NCI-H2029 (cell line): ENCODE measurements around the gene DOK6.

ENCODE experiments used
- DNase-seq: peaks from one replicate; lab custom pipeline; 2025; lab: John Stamatoyannopoulos, UW

Gene DOK6

DNA sequence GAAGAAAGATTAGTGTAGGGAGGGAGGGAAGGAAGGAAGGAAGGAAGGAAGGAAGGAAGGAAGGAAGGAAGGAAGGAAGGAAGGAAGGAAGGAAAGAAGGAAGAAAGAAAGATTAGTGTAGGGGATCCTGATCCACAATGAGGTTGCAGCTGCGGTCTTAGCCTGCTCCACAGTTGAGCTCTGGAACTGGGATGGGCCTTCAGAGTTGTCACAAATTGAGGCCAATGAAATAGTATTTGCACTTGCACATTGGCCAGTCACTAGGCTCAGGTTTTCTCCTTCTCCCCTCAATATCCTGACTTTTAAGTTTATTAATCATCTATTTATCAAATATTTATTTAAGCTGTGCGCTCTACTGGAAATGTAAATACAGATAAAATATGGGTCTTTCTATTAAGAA is 34.3 kb downstream of the DOK6 start:
- no peak for DNase-seq

DNA sequence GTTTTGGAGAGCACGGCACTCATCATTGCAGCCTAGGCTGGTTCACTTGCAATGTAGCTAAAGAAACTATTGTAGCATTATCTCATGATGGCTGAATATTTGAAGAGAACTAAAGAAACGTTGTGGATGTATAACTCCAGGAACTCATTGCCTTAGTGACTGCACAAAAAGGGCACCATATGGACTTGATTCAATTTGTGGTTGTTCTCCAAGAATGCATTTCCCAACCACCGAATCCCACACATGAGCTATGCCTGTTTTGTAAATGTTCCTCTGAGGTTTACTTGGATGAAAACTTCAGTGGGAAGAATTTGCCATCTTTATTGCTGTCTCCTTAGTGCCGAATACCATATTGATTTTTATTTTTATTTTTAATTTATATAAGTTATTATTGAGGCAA is 43.5 kb downstream of the DOK6 start:
- DNase-seq = no peak

- no peak for DNase-seq
Observed at GRCh38 chr18:69447886-69448285, 47.2 kb downstream of the DOK6 start.

DNA sequence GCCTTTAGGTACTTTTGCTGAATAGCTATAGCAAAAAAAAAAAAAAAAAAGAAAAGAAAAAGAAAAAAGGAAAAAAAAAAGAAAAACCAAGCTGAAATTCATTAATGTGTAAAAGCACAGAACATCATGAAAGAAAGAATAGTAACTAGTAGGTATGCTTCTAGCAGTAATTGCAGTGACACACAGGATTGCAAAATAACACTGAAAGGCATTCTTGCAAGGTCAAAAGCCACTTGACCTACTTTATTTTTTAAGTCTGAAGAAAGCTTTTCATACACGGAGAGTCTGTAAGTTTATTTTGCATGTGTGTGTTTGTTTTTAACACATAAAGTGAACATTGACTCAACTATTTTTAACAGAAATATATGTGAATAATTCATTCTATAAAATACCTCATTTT is 54.4 kb downstream of the DOK6 start:
- DNase-seq = no peak

- peak; percentile 51 for DNase-seq
Observed at GRCh38 chr18:69469444-69469919, 68.8 kb downstream of the DOK6 start.

- no peak for DNase-seq
Observed at GRCh38 chr18:69480460-69480859, 79.8 kb downstream of the DOK6 start.

DNA sequence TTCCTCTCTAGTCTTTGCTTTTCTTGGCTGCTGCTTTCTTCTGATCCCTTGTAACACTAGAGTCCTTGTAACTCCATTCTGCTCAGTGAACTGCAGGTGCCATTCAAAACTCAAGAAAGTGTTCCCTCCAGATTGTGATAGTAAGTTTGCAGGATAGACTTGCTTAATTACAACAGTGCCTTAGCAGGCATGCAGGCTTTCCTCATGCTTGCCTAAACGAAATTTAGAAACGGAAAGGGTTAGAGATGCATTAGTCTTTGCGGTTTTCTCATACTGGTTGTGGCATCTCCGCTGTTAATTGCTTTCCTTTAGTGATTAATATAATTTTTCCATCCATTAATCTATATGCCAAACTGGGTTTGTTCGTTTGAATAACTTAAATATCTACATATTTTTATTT is 82.9 kb downstream of the DOK6 start:
- no peak for DNase-seq

- DNase-seq = no peak
Observed at GRCh38 chr18:69484699-69485396, 84.2 kb downstream of the DOK6 start.

DNA sequence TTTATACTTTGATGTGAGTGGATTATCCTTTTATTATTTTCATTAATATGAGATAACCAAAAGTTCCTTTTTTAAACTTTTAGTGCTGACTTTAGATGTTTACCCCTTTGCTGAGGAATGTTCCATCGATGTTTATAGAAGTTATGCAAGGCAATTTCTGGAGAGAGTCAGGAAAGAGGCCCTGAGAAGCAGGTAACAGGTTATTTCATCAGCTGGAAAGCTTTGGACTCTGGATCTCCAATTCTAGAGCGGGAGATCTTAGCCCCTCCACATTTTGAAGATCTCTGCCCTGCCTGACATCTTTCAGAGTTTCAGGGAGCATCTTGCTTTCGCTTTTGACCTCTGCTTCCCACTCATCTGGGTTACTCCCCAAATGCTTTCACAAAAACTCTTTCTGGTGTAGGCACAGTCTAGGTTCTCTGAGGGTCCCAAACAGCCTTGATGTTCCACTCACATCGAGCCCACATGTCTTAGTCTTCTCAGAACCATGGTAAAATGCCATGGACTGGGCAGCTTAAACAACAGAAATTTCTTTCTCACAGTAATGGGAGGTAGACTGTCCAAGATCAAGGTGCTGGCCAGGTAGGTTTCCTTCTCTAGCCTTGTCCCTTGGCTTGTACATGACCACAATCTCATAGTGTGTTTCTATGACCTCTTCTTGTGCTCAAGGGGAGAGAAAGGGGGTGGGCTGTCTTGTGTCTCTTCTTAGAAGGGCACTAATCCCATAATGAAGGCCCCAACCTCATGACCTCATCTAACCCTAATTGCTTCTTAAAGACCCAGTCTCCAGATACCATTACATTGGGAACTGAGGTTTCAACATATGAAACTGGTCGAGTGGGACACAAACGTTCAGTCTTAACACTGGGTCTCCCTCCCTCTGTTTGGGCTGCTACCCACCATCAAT is 87.1 kb downstream of the DOK6 start:
- DNase-seq = no peak

DNA sequence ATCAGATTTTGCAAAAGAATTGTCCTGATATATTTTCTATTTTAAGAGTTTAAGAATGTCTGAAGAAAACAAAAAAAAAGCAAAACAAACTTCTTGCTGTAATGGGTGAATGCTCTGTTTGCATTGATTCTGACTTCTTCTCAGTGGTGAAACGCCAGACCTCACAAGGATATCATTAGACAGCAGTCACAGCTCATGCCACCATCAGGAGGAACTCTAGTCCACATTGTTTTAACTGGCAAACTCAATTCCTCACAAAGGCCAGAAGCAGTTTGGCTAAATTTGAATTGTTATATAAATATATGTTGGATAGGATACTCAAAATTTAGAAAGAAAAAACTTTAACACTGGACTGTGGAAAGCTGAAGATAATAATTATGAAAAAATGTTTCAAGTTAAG is 89.4 kb downstream of the DOK6 start:
- no peak for DNase-seq

- no peak for DNase-seq
Observed at GRCh38 chr18:69490813-69491212, 90.1 kb downstream of the DOK6 start.

DNA sequence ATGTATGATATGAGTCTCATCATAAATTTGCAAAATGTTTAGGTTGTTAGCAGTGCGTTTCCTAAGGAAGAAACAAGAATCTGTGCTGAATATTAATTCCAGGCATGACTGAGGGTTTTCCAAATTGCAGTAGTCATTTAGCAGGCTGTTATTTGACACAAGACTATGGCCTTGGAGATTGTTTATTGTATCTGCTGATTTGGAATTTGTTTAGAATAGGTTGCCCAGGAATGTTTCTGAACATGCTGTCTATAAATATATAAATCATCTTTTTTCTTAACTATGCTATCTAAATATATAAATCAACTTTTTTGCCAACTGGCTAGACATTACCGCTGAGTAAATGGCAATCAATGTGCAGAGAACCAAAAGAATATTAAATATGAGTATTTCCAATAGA is 90.9 kb downstream of the DOK6 start:
- DNase-seq = no peak

DNA sequence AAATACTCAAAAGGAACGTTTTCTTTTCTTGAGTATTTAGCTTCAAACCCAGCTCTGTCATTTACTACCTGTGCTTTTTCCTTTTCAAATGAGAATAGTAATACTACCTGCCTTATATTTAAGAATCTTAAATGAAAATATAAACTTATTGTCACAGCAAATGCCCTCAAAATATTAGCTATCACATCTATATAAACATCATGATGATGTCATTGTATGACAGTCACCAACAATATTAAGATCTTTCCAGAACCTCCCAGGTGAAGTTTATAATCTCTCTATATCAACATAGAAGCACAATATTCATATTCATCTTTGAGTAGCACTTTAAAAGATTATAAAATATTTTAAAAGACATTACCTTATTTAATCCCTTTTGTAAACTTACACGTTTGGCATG is 92.2 kb downstream of the DOK6 start:
- DNase-seq = no peak

- DNase-seq = no peak
Observed at GRCh38 chr18:69494841-69495240, 94.2 kb downstream of the DOK6 start.

DNA sequence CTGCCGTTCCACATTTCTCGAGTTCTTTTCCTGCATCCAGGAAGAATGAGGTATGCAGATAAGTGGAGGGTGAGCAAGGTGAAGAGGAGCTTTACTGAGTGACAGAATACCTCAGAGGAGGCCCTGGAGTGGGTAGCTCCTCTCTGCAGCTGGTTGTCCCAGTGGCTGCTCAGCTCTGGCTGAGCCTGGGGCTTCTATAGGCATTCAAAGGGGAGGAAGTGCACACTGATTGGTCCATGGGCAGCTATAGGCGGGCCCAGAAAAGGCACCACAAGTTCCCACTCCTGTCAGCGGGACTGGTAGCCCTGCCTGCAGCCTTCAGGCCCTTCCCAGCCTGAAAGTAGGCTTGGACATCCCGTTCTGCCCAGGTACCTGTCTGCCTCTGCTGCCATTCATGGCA is 94.7 kb downstream of the DOK6 start:
- no peak for DNase-seq

GRCh38 chr18:69495841-69496533 is 95.3 kb downstream of the DOK6 start:
- no peak for DNase-seq

DNA sequence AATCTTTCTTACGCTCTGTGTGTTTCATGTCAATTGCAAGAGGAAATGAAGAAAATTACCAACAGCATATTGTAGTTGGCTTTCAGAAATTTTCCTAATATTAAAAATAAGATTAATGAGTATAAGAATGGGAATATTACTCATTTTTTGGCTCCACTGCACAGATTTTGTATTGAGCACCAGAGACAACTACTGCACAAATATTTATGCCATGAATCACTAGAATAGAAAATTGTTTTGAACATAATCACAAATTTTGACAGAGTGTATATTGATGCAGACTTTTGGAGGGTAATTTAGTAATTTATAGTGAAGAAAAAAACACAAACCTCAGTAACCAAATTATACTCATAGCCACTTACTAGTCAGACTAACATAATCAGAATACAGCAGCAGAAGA is 118.3 kb downstream of the DOK6 start:
- no peak for DNase-seq

DNA sequence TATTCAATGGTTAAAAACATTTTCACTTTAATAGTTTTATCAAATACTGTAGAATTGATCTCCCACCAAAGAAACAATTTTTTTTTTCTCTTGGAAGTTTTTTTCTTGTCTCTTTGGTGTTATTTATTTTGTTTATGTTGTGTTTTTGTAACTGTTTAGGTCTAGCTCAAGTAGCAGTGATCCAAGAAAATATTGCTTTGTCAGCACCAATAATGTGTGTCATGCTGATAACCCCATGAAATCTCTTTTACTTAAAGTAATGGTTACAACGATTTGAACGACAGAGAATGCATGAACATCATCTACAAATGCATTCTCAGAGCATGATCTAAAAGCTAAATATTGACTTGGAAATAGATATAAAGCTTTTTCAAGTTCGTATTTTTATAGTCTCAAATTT is 122.9 kb downstream of the DOK6 start:
- DNase-seq = no peak

- DNase-seq = no peak
Observed at GRCh38 chr18:69528435-69528834, 127.7 kb downstream of the DOK6 start.

GRCh38 chr18:69529151-69529550 is 128.5 kb downstream of the DOK6 start:
- no peak for DNase-seq

DNA sequence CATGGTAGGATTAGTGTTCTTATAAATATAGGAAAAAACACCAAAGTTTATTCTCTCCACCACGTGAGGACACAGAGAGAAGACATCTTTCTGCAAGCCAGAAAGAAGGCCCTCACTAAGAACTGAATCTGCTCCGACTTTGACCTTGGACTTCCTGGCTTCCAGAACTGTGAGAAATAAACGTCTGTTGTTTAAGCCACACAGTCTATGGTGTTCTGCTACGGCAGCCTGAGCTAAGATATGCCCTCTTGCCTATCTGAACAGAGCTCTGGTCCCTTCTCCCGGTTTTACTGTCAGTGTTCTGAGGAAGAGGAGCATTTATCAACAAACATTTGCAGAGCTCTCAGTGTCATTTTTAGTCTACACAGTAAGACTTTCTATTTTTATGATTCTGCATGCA is 131.3 kb downstream of the DOK6 start:
- DNase-seq = no peak

DNA sequence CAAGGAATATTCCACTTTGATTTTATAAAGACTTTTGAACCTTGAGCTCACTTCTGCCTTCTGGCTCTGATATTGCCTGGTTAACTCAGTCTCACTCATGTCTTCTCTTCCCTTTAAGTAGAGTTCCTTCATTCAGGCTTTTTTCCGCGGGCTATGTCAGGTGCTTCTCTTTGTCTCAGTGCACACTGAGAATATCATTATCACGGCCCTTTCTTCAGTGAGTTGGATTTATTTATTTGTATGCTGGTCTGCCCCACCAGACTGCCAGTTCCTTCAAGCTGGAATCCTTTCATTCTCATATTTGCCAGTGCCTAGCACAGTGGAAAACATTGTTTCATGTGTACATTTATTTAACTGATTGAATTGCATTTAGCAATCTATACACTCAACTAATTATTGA is 136.5 kb downstream of the DOK6 start:
- no peak for DNase-seq

DNA sequence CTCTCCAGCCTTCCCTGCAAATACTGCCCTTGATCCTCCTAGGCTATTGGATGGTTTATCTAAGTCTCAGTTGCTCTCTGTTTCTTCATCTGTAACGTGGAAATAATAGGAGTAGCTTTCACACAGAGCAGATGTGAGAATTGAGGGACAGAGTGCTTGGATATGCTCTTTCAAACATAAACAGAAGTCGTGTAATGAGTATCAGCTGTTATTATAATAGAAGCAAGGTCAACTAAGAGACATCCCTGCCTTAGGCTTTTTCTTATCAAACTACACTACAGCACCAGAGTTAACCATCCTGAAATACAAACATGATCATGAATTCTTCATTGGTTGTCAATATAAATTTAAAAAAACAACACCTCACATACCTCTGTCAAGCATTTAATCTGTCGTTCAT is 138.2 kb downstream of the DOK6 start:
- DNase-seq = no peak
